ENCODE results near the gene PRRC2B. TPM values are rescaled to one million over a fixed set of nuclear protein-coding genes. Genes with fewer than 3 reads are reported as not detected.

Gene PRRC2B
- total and polyA plus RNA-seq, 7 donors: 10.8 to 98.6 (median 65.3) TPM

GRCh38 chr9:131473198-131473885, 79.5 kb downstream of the PRRC2B start:
- Histone ChIP-seq H3K27me3 (no peaks in the 10 kb centered on the region), H3K4me3 (no peak overlapping the region), H3K9me3 (no peaks in the 10 kb centered on the region), H3K36me3 (peaks cover 61 to 100% (median 89%) of the 10 kb centered on the region in 4 donors), H3K4me1 (no peaks in the 10 kb centered on the region), H3K27ac (no peak overlapping the region)
- TF ChIP-seq EP300 (IDR thresholded peaks at IDR 0.05): no peak
- TF ChIP-seq POLR2AphosphoS5 (IDR thresholded peaks at IDR 0.05): no peak
- no peak for TF ChIP-seq CTCF (IDR thresholded peaks at IDR 0.05)
- TF ChIP-seq POLR2A (IDR thresholded peaks at IDR 0.05): no peak
- intact Hi-C loops (cut with DNase I): no loop called here
- peak; percentile 53 for DNase-seq
- 96% methylated on average over 9 of the region's 9 CpGs for WGBS, 2 donors

GRCh38 chr9:131473891-131474290, 80.0 kb downstream of the PRRC2B start:
- TF ChIP-seq EP300 (IDR thresholded peaks at IDR 0.05): no peak
- no peak for TF ChIP-seq CTCF (IDR thresholded peaks at IDR 0.05)
- no peak for TF ChIP-seq POLR2A (IDR thresholded peaks at IDR 0.05)
- TF ChIP-seq POLR2AphosphoS5 (IDR thresholded peaks at IDR 0.05): no peak
- H3K4me3 ChIP-seq: no peak overlapping the region
- WGBS, 2 donors: 86 to 87% methylated on average over 10 of the region's 10 CpGs
- no peaks in the 10 kb centered on the region for H3K4me1 ChIP-seq
- H3K27ac ChIP-seq: no peak overlapping the region
- H3K27me3 ChIP-seq: no peaks in the 10 kb centered on the region
- peak; percentile 55 for DNase-seq
- intact Hi-C loops (cut with DNase I): no loop called here
- no peaks in the 10 kb centered on the region for H3K9me3 ChIP-seq
- peaks cover 58 to 100% (median 86%) of the 10 kb centered on the region in 4 donors for H3K36me3 ChIP-seq

- 94 to 95% methylated on average over 16 of the region's 16 CpGs for WGBS, 2 donors
- no peak overlapping the region for H3K27ac ChIP-seq
- H3K9me3 ChIP-seq: no peaks in the 10 kb centered on the region
- DNase-seq: peak; percentile 62
- intact Hi-C loops (cut with DNase I): no loop called here
- peaks cover 58 to 100% (median 86%) of the 10 kb centered on the region in 4 donors for H3K36me3 ChIP-seq
- no peak for TF ChIP-seq CTCF (IDR thresholded peaks at IDR 0.05)
- TF ChIP-seq POLR2AphosphoS5 (IDR thresholded peaks at IDR 0.05): no peak
- TF ChIP-seq POLR2A (IDR thresholded peaks at IDR 0.05): no peak
- no peak for TF ChIP-seq EP300 (IDR thresholded peaks at IDR 0.05)
- H3K4me3 ChIP-seq: no peak overlapping the region
- no peaks in the 10 kb centered on the region for H3K27me3 ChIP-seq
- no peaks in the 10 kb centered on the region for H3K4me1 ChIP-seq
Observed at GRCh38 chr9:131474711-131475110, 80.8 kb downstream of the PRRC2B start.

GRCh38 chr9:131475111-131475955, 81.4 kb downstream of the PRRC2B start:
- no peak overlapping the region for H3K4me3 ChIP-seq
- no peaks in the 10 kb centered on the region for H3K9me3 ChIP-seq
- TF ChIP-seq POLR2A (IDR thresholded peaks at IDR 0.05) (no peak), EP300 (IDR thresholded peaks at IDR 0.05) (no peak), POLR2AphosphoS5 (IDR thresholded peaks at IDR 0.05) (no peak), CTCF (IDR thresholded peaks at IDR 0.05) (no peak)
- H3K4me1 ChIP-seq: no peaks in the 10 kb centered on the region
- peaks cover 58 to 100% (median 87%) of the 10 kb centered on the region in 4 donors for H3K36me3 ChIP-seq
- H3K27ac ChIP-seq: no peak overlapping the region
- intact Hi-C loops (cut with DNase I): no loop called here
- no peaks in the 10 kb centered on the region for H3K27me3 ChIP-seq
- DNase-seq: peak; percentile 64
- WGBS, 2 donors: 94% methylated on average over 46 of the region's 46 CpGs
